Measurements from ENCODE around the gene SLC12A7.
"Not testable (repeated sequence)": the region's sequence is repeated elsewhere in the genome, so short reads cannot be mapped to it uniquely, and the experiment has no call there.

Gene SLC12A7

DNA sequence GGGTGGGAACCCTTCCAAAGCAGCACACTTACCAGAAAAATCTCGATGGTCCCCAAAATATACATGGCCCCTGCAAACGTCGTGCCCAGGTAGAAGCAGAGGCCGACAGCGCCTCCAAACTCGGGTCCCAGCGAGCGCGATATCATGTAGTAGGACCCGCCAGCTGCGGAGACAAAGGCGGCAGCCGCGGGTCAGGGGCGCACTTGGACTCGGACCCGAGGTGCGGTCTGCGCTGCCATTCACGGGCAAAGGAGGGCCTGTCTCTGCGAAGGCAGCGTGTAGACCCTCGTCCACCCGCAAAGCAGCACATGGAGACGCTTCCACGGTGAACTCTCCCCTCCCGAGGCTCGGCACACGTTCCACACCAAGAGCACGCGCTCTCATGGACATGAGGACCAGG, 25.0 kb downstream of the SLC12A7 start:
- no peak for DNase-seq (ENCODE audit: low read depth, low spot score)
- H3K4me3 ChIP-seq (ENCODE audit: low read depth, low read length) = no peak overlapping the region
- TF ChIP-seq CTCF (IDR thresholded peaks at IDR 0.05; ENCODE audit: insufficient read depth, low read length, missing control alignments) = no peak
- ChIA-PET CTCF (no interaction called here), POLR2A (no interaction called here)

- H3K4me3 ChIP-seq (ENCODE audit: low read depth, low read length) = no peak overlapping the region
- DNase-seq (ENCODE audit: low read depth, low spot score) = no peak
- no peak for TF ChIP-seq CTCF (IDR thresholded peaks at IDR 0.05; ENCODE audit: insufficient read depth, low read length, missing control alignments)
- CTCF ChIA-PET = no interaction called here
- POLR2A ChIA-PET = no interaction called here
These were observed 25.7 kb downstream of the SLC12A7 start for GRCh38 chr5:1086137-1086536.

GRCh38 chr5:1085391-1085790, 26.5 kb downstream of the SLC12A7 start:
- CTCF ChIA-PET = no interaction called here
- DNase-seq (ENCODE audit: low read depth, low spot score) = no peak
- no peak for TF ChIP-seq CTCF (IDR thresholded peaks at IDR 0.05; ENCODE audit: insufficient read depth, low read length, missing control alignments)
- no peak overlapping the region for H3K4me3 ChIP-seq (ENCODE audit: low read depth, low read length)
- POLR2A ChIA-PET = no interaction called here

DNA sequence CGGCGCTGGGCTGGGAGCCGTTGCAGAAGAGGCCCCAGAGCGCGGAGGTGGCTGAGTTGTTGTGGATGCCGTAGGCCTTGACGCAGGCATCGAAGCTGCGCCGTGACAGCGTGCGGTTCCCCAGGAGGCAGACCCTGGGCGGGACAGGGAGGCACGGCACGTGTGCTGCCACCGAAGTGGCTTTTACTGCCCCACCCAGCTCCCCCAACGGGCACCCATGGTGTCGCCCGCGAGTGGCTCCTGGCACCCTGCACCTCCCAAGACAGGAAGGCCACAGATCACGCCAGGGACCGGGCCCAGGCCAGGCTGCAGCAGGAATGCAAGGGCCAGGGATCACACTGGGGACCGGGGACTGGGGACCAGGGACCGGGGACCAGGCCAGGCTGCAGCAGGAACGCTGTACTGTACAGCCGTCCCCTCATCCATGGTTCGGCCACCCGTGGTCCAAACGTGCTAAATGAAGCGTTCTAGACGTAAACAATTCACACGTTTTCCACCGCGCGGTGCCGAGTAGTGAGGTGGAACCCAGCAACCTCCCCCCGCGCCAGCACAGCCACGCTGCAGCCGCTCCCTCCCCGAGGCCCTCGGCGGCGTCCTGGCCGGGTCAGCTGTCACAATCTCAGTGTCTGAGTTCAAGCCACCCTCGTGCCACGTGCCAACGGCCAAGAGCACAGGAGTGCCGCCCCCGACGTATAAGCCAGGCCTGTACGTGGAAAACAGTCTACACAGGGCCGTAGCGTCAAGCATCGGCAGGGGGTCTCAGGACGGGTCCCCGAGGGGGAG, 27.8 kb downstream of the SLC12A7 start:
- no peak for DNase-seq (ENCODE audit: low read depth, low spot score)
- no peak for TF ChIP-seq CTCF (IDR thresholded peaks at IDR 0.05; ENCODE audit: insufficient read depth, low read length, missing control alignments)
- H3K4me3 ChIP-seq (ENCODE audit: low read depth, low read length) = no peak overlapping the region
- CTCF ChIA-PET = no interaction called here
- POLR2A ChIA-PET = no interaction called here

DNA sequence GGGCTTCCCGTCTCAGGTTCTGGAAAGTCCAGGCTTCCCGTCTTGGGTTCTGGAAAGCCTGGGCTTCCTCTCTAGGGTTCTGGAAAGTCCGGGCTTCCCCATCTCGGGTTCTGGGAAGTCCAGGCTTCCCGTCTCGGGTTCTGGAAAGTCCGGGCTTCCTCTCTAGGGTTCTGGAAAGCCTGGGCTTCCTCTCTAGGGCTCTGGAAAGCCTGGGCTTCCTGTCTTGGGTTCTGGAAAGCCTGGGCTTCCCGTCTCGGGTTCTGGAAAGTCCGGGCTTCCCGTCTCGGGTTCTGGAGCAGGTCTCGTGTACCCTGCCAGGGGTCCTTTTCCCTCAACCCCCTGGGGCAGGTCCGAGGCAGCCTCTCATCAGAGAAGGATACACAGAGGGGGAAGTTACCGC, 28.8 kb downstream of the SLC12A7 start:
- POLR2A ChIA-PET; H3K4me3 ChIP-seq (ENCODE audit: low read depth, low read length); CTCF ChIA-PET; DNase-seq (ENCODE audit: low read depth, low spot score): not testable (repeated sequence)

DNA sequence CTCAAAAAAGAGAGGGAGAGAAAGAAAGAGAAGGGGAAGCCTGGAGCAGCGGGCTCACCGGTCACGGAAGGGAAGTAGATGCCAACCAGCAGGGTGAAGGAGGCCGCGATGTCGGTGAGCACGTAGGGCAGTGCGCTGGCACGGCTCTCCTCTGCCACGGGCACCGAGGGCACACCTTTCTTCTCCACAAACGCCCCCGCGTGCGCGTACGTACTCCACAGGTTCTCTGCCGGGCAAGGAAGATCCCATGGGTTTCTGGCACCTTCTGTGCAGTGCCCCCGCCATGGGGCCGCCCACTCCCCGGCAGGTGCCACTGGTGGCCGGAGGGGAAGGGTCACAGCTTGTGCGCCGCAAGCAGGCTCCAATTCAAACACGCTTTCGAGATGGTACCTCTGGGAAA, 30.3 kb downstream of the SLC12A7 start:
- TF ChIP-seq CTCF (IDR thresholded peaks at IDR 0.05; ENCODE audit: insufficient read depth, low read length, missing control alignments) = no peak
- CTCF ChIA-PET = no interaction called here
- POLR2A ChIA-PET = no interaction called here
- no peak overlapping the region for H3K4me3 ChIP-seq (ENCODE audit: low read depth, low read length)
- no peak for DNase-seq (ENCODE audit: low read depth, low spot score)

DNA sequence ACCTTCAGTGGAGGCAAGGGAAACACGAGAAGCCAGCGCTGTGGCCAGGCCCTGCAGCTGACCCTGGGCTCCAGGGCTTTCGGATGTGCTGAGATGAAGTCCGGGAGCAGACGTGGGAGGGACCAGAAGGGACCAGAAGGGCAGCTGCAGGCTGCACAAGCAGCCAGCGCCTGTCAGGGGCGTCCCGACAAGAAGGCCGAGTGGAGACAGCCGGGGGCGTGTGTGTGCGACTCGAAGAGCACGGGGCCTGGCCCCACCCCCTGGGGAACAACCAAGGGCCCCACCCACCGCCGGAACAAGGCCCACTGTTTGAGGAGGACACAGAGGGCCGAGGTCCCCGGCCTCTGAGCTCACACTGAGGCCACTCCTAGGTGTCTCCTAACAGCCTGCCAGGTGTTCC, 31.4 kb downstream of the SLC12A7 start:
- H3K4me3 ChIP-seq (ENCODE audit: low read depth, low read length) = no peak overlapping the region
- CTCF ChIA-PET = no interaction called here
- no peak for DNase-seq (ENCODE audit: low read depth, low spot score)
- TF ChIP-seq CTCF (IDR thresholded peaks at IDR 0.05; ENCODE audit: insufficient read depth, low read length, missing control alignments) = no peak
- POLR2A ChIA-PET = no interaction called here
